Keratinocyte (primary cell): ENCODE data around the gene FOXE3. TPM values are rescaled to one million over a fixed set of nuclear protein-coding genes. Genes with fewer than 3 reads are reported as not detected.

Experiments used
- DNase-seq: peaks from one replicate; pipeline ENCODE4 v3.0.0-alpha.2; 2011; ENCODE audit warnings: low read depth, missing footprints, low spot score
- FAIRE-seq: peaks from 2 replicates; lab custom pipeline; 2011; peaks lifted over from hg19 to GRCh38; lab: Jason Lieb, UNC
- H2AFZ ChIP-seq: 2 replicates; pipeline ENCODE4 v1.6.0; 2012; ENCODE audit warnings: low read length, control low read depth, inconsistent platforms; ENCODE audit not compliant: control insufficient read depth
- H3K27ac ChIP-seq: 2 replicates; pipeline ENCODE4 v1.5.1; 2011; ENCODE audit warnings: low read length; ENCODE audit not compliant: control insufficient read depth, insufficient read depth
- H3K27me3 ChIP-seq: 3 replicates; pipeline ENCODE4 v1.6.0; 2011; ENCODE audit warnings: low read length; ENCODE audit not compliant: control insufficient read depth, insufficient read depth; ENCODE audit errors: extremely low read depth
- H3K36me3 ChIP-seq, 2 experiments: 2 replicates in 1 of 2; 3 replicates in 1 of 2; pipeline ENCODE4 v1.5.1; 2011; ENCODE audit warnings: low read length in 2 of 2, mild to moderate bottlenecking in 1 of 2; ENCODE audit not compliant: control insufficient read depth in 2 of 2, insufficient read depth in 2 of 2; ENCODE audit errors: extremely low read depth in 1 of 2
- H3K4me1 ChIP-seq: 3 replicates; pipeline ENCODE4 v1.5.1; 2011; ENCODE audit warnings: low read length; ENCODE audit not compliant: control insufficient read depth, insufficient read depth; ENCODE audit errors: extremely low read depth
- H3K4me2 ChIP-seq: 3 replicates; pipeline ENCODE4 v1.6.0; 2011; ENCODE audit warnings: low read depth, low read length; ENCODE audit not compliant: control insufficient read depth, insufficient read depth; ENCODE audit errors: extremely low read depth
- H3K4me3 ChIP-seq, 3 experiments: fragments of 200-600 bp in 1 of 3; sonication (generic) in 1 of 3; 2 replicates in 2 of 3; 3 replicates in 1 of 3; pipeline ENCODE4 v1.5.1; 2011 to 2016; ENCODE audit warnings: low read length in 3 of 3, mild to moderate bottlenecking in 3 of 3, control low read depth in 2 of 3, inconsistent platforms in 1 of 3, low read depth in 1 of 3, mixed read lengths in 1 of 3, mixed run types in 1 of 3, moderate library complexity in 1 of 3; ENCODE audit not compliant: control insufficient read depth in 2 of 3, insufficient read depth in 2 of 3; ENCODE audit errors: extremely low read depth in 1 of 3
- H3K79me2 ChIP-seq: 2 replicates; pipeline ENCODE4 v1.6.0; 2012; ENCODE audit warnings: low read length; ENCODE audit not compliant: control insufficient read depth, insufficient read depth
- H3K9ac ChIP-seq: 3 replicates; pipeline ENCODE4 v1.6.0; 2011; ENCODE audit warnings: low read length; ENCODE audit not compliant: control insufficient read depth, insufficient read depth; ENCODE audit errors: extremely low read depth
- H3K9me1 ChIP-seq: 3 replicates; pipeline ENCODE4 v1.6.0; 2011; ENCODE audit warnings: low read length; ENCODE audit not compliant: control insufficient read depth, insufficient read depth; ENCODE audit errors: extremely low read depth
- H3K9me3 ChIP-seq: 2 replicates; pipeline ENCODE4 v1.5.1; 2012; ENCODE audit warnings: low read depth, low read length; ENCODE audit not compliant: control insufficient read depth
- H4K20me1 ChIP-seq: 3 replicates; pipeline ENCODE4 v1.6.0; 2011; ENCODE audit warnings: low read length; ENCODE audit not compliant: control insufficient read depth, insufficient read depth; ENCODE audit errors: extremely low read depth
- CTCF ChIP-seq, 3 experiments: IDR thresholded peaks in 1 of 3; conservative IDR thresholded peaks in 1 of 3; optimal IDR thresholded peaks in 1 of 3; 2 replicates in 2 of 3; 3 replicates in 1 of 3; pipeline versions ENCODE3 to v1.5.1; 2011; ENCODE audit warnings: low read length in 3 of 3, mild to moderate bottlenecking in 3 of 3, moderate library complexity in 2 of 3, control low read depth in 1 of 3, inconsistent platforms in 1 of 3; ENCODE audit not compliant: insufficient read depth in 2 of 3; ENCODE audit errors: extremely low read depth in 1 of 3
- EZH2 ChIP-seq: IDR thresholded peaks from one replicate; pipeline ENCODE4 v1.6.1; 2012; ENCODE audit warnings: inconsistent platforms, mild to moderate bottlenecking, low read length, moderate library complexity
- dilution Hi-C: fragments of 300-500 bp; cut with MboI; formaldehyde crosslinking; loops from one replicate; pipeline ENCODE4 v1.7.0; 2020; ENCODE audit warnings: low sequenced_read_pairs; ENCODE audit not compliant: extremely low pct_ligation_motif_present
- polyA plus RNA-seq, 5 experiments: library from polyadenylated mRNA; depleted of rRNA in 3 of 5; stranded (reverse) in 3 of 5; stranded (forward) in 1 of 5; unstranded in 1 of 5; fragments of >200 nt; gene quantifications; 1 replicate in 1 of 5; 2 replicates in 3 of 5; 3 replicates in 1 of 5; pipeline versions ENCODE4 v1.2.1 to v1.2.3, GENCODE V29; 2011 to 2012; ENCODE audit warnings: missing spikeins in 2 of 5, low read depth in 1 of 5, low replicate concordance in 1 of 5

The FOXE3 gene
- polyA plus RNA-seq, 1 donor (not counting 4 experiments of a cell fraction or from before 2014, with no cell fraction given): not detected

- H3K4me3 ChIP-seq: no peak overlapping the region
- H3K9ac ChIP-seq: no peak overlapping the region
- DNase-seq (no peak), FAIRE-seq (no peak)
- H3K27me3 ChIP-seq: no peaks in the 10 kb centered on the region
- no peaks in the 10 kb centered on the region for H3K9me3 ChIP-seq
- no peaks in the 10 kb centered on the region for H3K9me1 ChIP-seq
- no peak overlapping the region for H3K27ac ChIP-seq
- dilution Hi-C loops: no loop called here
- H2AFZ ChIP-seq: no peak overlapping the region
- peaks cover 0 to 6% of the 10 kb centered on the region in 2 experiments for H3K36me3 ChIP-seq
- H4K20me1 ChIP-seq: no peaks in the 10 kb centered on the region
- H3K79me2 ChIP-seq: no peaks in the 10 kb centered on the region
- no peak for TF ChIP-seq CTCF (optimal IDR thresholded peaks at IDR 0.05 in 1 of 3, IDR thresholded peaks at IDR 0.05 in 1 of 3, conservative IDR thresholded peaks at IDR 0.05 in 1 of 3; ENCODE audit: extremely low read depth in 1 of 3, insufficient read depth in 2 of 3, low read length in 3 of 3)
- no peak for TF ChIP-seq EZH2
- no peak overlapping the region for H3K4me2 ChIP-seq
- no peaks in the 10 kb centered on the region for H3K4me1 ChIP-seq
Observed at GRCh38 chr1:47382399-47382983, 33.6 kb upstream of the FOXE3 start.

- Histone ChIP-seq H3K4me1 (no peaks in the 10 kb centered on the region), H3K4me3 (no peak overlapping the region), H3K36me3 (peaks cover 0 to 6% of the 10 kb centered on the region in 2 experiments), H3K27ac (no peak overlapping the region), H3K27me3 (no peaks in the 10 kb centered on the region), H3K9me1 (no peaks in the 10 kb centered on the region), H3K9me3 (no peaks in the 10 kb centered on the region), H3K79me2 (no peaks in the 10 kb centered on the region), H3K4me2 (no peak overlapping the region), H3K9ac (no peak overlapping the region), H2AFZ (no peak overlapping the region), H4K20me1 (no peaks in the 10 kb centered on the region)
- dilution Hi-C loops: no loop called here
- TF ChIP-seq EZH2 (no peak), CTCF (optimal IDR thresholded peaks at IDR 0.05 in 1 of 3, IDR thresholded peaks at IDR 0.05 in 1 of 3, conservative IDR thresholded peaks at IDR 0.05 in 1 of 3; ENCODE audit: extremely low read depth in 1 of 3, insufficient read depth in 2 of 3, low read length in 3 of 3) (no peak)
- no peak for FAIRE-seq
- no peak for DNase-seq
Observed at GRCh38 chr1:47384083-47384482, 32.0 kb upstream of the FOXE3 start.
